SK-N-SH treated with all-trans-retinoic acid at 6 μM for 48 hours (cell line): ENCODE results near the gene MAP7D1.

Experiments used
- ATAC-seq: fragments of 200-7000 bp; cut with Tn5 transposase; 3 replicates; pipeline ENCODE4 v1.9.1; 2020; ENCODE audit warnings: mild to moderate bottlenecking, moderate library complexity
- BACH2 ChIP-seq: fragments of 250-450 bp; sonication (Bioruptor Pico); IDR thresholded peaks from 2 replicates; pipeline ENCODE4 v1.9.0; 2021; ENCODE audit warnings: mild to moderate bottlenecking, borderline replicate concordance
- CREB5 ChIP-seq: fragments of 250-450 bp; sonication (Bioruptor Pico); IDR thresholded peaks from 2 replicates; pipeline ENCODE4 v1.5.1; 2020; ENCODE audit warnings: low read depth, mild to moderate bottlenecking, moderate library complexity
- CSDC2 ChIP-seq: fragments of 250-450 bp; sonication (Bioruptor Pico); IDR thresholded peaks from 2 replicates; pipeline ENCODE4 v1.5.0; 2020; ENCODE audit warnings: mild to moderate bottlenecking, moderate library complexity
- CSRNP3 ChIP-seq: fragments of 250-450 bp; sonication (Bioruptor Pico); IDR thresholded peaks from 2 replicates; pipeline ENCODE4 v1.5.1; 2021; ENCODE audit warnings: mild to moderate bottlenecking, moderate library complexity
- ESRRG ChIP-seq: fragments of 250-450 bp; sonication (Bioruptor Pico); IDR thresholded peaks from 2 replicates; pipeline ENCODE4 v1.6.1; 2021; ENCODE audit warnings: mild to moderate bottlenecking
- GLIS3 ChIP-seq: fragments of 250-450 bp; sonication (Bioruptor Pico); IDR thresholded peaks from 2 replicates; pipeline ENCODE4 v1.5.0; 2020; ENCODE audit warnings: mild to moderate bottlenecking, moderate library complexity
- ISL1 ChIP-seq: fragments of 250-450 bp; sonication (Bioruptor Pico); IDR thresholded peaks from 2 replicates; pipeline ENCODE4 v2.1.2; 2022; ENCODE audit warnings: mild to moderate bottlenecking, moderate library complexity
- OSR1 ChIP-seq: fragments of 250-450 bp; sonication (Bioruptor Pico); IDR thresholded peaks from 2 replicates; pipeline ENCODE4 v1.8.0; 2022; ENCODE audit warnings: moderate library complexity, mild to moderate bottlenecking, inconsistent platforms
- POU6F1 ChIP-seq: fragments of 250-450 bp; sonication (Bioruptor Pico); IDR thresholded peaks from 2 replicates; pipeline ENCODE4 v1.8.0; 2021; ENCODE audit warnings: low read depth, mild to moderate bottlenecking, moderate library complexity, borderline replicate concordance
- PPARA ChIP-seq: fragments of 250-450 bp; sonication (Bioruptor Pico); IDR thresholded peaks from 2 replicates; pipeline ENCODE4 v1.5.0; 2020; ENCODE audit warnings: mild to moderate bottlenecking, borderline replicate concordance
- RARB ChIP-seq: fragments of 250-450 bp; sonication (Bioruptor Pico); IDR thresholded peaks from 2 replicates; pipeline ENCODE4 v1.8.0; 2021; ENCODE audit warnings: mild to moderate bottlenecking, moderate library complexity
- SNAI2 ChIP-seq: fragments of 250-450 bp; sonication (Bioruptor Pico); IDR thresholded peaks from 2 replicates; pipeline ENCODE4 v1.5.0; 2020; ENCODE audit warnings: mild to moderate bottlenecking, moderate library complexity
- TOX ChIP-seq: fragments of 250-450 bp; sonication (Bioruptor Pico); IDR thresholded peaks from 2 replicates; pipeline ENCODE4 v1.8.0; 2021; ENCODE audit warnings: mild to moderate bottlenecking, moderate library complexity, borderline replicate concordance
- ZC3H10 ChIP-seq: fragments of 250-450 bp; sonication (Bioruptor Pico); IDR thresholded peaks from 2 replicates; pipeline ENCODE4 v1.5.1; 2021; ENCODE audit warnings: mild to moderate bottlenecking, moderate library complexity
- ZFP3 ChIP-seq: fragments of 250-450 bp; sonication (Bioruptor Pico); IDR thresholded peaks from 2 replicates; pipeline ENCODE4 v1.5.0; 2020; ENCODE audit warnings: mild to moderate bottlenecking, moderate library complexity
- ZNF565 ChIP-seq: fragments of 450-650 bp; formaldehyde crosslinking; conservative IDR thresholded peaks from 2 replicates; pipeline ENCODE4 v1.5.0; 2020; ENCODE audit warnings: low read depth, mild to moderate bottlenecking, moderate library complexity
- ZNF8 ChIP-seq: fragments of 450-650 bp; formaldehyde crosslinking; IDR thresholded peaks from 2 replicates; pipeline ENCODE4 v1.5.0; 2020; ENCODE audit warnings: mild to moderate bottlenecking, moderate library complexity
- TF ChIP-seq, protein P1 (sequence below): fragments of 250-450 bp; sonication (Bioruptor Pico); IDR thresholded peaks from 2 replicates; pipeline ENCODE4 v1.5.0; 2020; ENCODE audit warnings: mild to moderate bottlenecking, moderate library complexity

Gene MAP7D1

GRCh38 chr1:36164361-36164760 lies 8.4 kb downstream of the MAP7D1 start:
- ATAC-seq, result no peak
- TF ChIP-seq ZC3H10 (no peak), CREB5 (CRISPR knock-in tag) (no peak), TOX (CRISPR knock-in tag) (no peak), ZNF565 (CRISPR knock-in tag) (no peak), RARB (CRISPR knock-in tag) (no peak), CSDC2 (CRISPR knock-in tag) (no peak), GLIS3 (CRISPR knock-in tag) (no peak), POU6F1 (CRISPR knock-in tag) (no peak), ZFP3 (peak; percentile 72; the same call in 1 of the 2 replicates)

- TF ChIP-seq ZNF8 (CRISPR knock-in tag) (no peak), ZFP3 (no peak), OSR1 (CRISPR knock-in tag) (no peak)
- ATAC-seq, result no peak
Observed at GRCh38 chr1:36165145-36165544, 9.2 kb downstream of the MAP7D1 start.

GRCh38 chr1:36166136-36166535 lies 10.2 kb downstream of the MAP7D1 start:
- TF ChIP-seq ZNF565 (CRISPR knock-in tag) (no peak), ISL1 (CRISPR knock-in tag) (no peak), PPARA (no peak), OSR1 (CRISPR knock-in tag) (no peak), ESRRG (no peak), ZFP3 (no peak), ZNF8 (CRISPR knock-in tag) (no peak), CSRNP3 (CRISPR knock-in tag) (no peak)
- TF ChIP-seq, protein P1, sequence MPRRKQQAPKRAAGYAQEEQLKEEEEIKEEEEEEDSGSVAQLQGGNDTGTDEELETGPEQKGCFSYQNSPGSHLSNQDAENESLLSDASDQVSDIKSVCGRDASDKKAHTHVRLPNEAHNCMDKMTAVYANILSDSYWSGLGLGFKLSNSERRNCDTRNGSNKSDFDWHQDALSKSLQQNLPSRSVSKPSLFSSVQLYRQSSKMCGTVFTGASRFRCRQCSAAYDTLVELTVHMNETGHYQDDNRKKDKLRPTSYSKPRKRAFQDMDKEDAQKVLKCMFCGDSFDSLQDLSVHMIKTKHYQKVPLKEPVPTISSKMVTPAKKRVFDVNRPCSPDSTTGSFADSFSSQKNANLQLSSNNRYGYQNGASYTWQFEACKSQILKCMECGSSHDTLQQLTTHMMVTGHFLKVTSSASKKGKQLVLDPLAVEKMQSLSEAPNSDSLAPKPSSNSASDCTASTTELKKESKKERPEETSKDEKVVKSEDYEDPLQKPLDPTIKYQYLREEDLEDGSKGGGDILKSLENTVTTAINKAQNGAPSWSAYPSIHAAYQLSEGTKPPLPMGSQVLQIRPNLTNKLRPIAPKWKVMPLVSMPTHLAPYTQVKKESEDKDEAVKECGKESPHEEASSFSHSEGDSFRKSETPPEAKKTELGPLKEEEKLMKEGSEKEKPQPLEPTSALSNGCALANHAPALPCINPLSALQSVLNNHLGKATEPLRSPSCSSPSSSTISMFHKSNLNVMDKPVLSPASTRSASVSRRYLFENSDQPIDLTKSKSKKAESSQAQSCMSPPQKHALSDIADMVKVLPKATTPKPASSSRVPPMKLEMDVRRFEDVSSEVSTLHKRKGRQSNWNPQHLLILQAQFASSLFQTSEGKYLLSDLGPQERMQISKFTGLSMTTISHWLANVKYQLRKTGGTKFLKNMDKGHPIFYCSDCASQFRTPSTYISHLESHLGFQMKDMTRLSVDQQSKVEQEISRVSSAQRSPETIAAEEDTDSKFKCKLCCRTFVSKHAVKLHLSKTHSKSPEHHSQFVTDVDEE (CRISPR knock-in tag), result no peak
- no peak for ATAC-seq

- peak; percentile 46; the same call in 2 of the 3 replicates for ATAC-seq
- TF ChIP-seq SNAI2 (CRISPR knock-in tag), result no peak
- TF ChIP-seq POU6F1 (CRISPR knock-in tag), result no peak
- no peak for TF ChIP-seq ISL1 (CRISPR knock-in tag)
- TF ChIP-seq, protein P1 (CRISPR knock-in tag), result no peak
- no peak for TF ChIP-seq BACH2 (CRISPR knock-in tag)
Observed at GRCh38 chr1:36166938-36167905, 11.3 kb downstream of the MAP7D1 start.
